Measurements from ENCODE around the gene GSE1. TPM values are rescaled to one million over a fixed set of nuclear protein-coding genes. Genes with fewer than 3 reads are reported as not detected.
A peak's percentile ranks its signal among the peaks of the same experiment; 100 is the strongest.

Gene GSE1
- total RNA-seq, 6 donors from 2014 or later, result 80.2 to 332 (median 90.8) TPM

DNA sequence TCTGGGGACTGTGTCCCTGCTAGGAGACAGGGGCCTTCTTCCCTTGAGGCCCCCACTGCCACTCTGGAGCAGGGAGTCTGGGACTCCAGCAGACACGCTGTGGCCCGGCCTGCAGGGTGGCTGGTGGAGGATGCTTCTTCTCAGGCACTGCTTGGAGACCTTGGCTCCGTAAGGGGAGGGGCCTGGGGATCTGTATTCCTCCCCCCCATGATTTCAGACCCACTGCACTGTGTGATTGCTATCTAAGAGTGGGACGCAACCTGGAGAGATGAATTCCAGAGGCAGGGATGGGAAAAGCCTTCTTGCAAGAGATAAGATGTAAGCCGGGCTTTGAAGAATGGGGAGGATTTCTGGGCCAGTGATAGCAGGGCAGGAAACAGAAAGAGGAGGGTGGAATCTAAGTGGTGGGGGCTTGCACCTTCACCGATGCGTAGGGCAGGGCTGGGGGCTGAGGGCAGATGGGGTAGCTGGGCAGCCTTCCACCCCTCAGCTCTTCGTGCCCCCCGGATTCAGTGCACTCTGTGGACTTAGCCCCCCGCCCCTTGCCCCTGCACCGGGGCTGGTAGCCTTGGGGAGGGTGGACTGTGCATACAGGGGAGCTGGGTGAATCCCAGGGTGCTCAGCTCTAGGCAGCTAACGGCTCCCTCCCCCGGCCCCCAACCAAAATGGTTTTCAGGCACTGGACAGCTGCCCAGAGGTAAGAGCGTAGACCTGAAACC lies 5.2 kb upstream of the GSE1 start:
- no peak for TF ChIP-seq POLR2AphosphoS5 (IDR thresholded peaks at IDR 0.05)
- no peak for TF ChIP-seq POLR2A (IDR thresholded peaks at IDR 0.05)
- no peak for TF ChIP-seq EP300 (IDR thresholded peaks at IDR 0.05)
- no peak for TF ChIP-seq CTCF (IDR thresholded peaks at IDR 0.05)
- Histone ChIP-seq H3K36me3 (no peaks in the 10 kb centered on the region), H3K4me1 (peaks cover 56 to 72% (median 69%) of the 10 kb centered on the region in 4 donors), H3K4me3 (no peak overlapping the region), H3K27me3 (no peaks in the 10 kb centered on the region), H3K27ac (peak overlapping the region in 2 of 4 donors; percentile 5 to 17), H3K9me3 (no peaks in the 10 kb centered on the region)
- no peak for ATAC-seq (ENCODE audit: low FRiP score in 2 of 2)
- 57 to 60% methylated on average over 7 to 14 of the region's 14 CpGs for WGBS, 2 donors
- DNase-seq, result no peak

DNA sequence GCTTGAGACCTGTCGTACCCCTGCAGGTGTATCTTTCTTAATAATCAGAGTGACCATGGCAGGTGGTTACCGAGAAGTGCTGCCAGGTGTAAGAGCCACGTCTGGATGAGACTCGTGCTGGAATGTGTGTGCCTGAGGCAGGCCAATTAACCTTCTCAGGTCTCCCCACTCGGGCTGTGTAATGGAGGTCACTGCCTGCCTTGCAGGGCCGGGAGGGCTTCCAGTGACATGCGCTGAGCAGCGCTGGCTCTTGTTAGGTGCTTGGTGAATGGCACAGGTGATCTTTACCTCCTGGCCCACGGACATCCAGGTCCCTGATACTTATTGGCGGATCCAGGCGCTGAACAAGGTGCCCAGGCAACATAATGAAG lies 4.6 kb upstream of the GSE1 start:
- no peaks in the 10 kb centered on the region for H3K36me3 ChIP-seq
- ATAC-seq (ENCODE audit: low FRiP score in 2 of 2), result no peak
- DNase-seq, result no peak
- H3K9me3 ChIP-seq, result no peaks in the 10 kb centered on the region
- 81 to 86% methylated on average over 4 to 10 of the region's 11 CpGs for WGBS, 2 donors
- no peaks in the 10 kb centered on the region for H3K27me3 ChIP-seq
- TF ChIP-seq EP300 (IDR thresholded peaks at IDR 0.05), result no peak
- TF ChIP-seq POLR2A (IDR thresholded peaks at IDR 0.05), result no peak
- TF ChIP-seq POLR2AphosphoS5 (IDR thresholded peaks at IDR 0.05), result no peak
- no peak for TF ChIP-seq CTCF (IDR thresholded peaks at IDR 0.05)
- peak overlapping the region in 1 of 4 donors; percentile 17 for H3K27ac ChIP-seq
- H3K4me3 ChIP-seq, result no peak overlapping the region
- H3K4me1 ChIP-seq, result peaks cover 56 to 74% (median 69%) of the 10 kb centered on the region in 4 donors

GRCh38 chr16:85608887-85609286 lies 4.2 kb upstream of the GSE1 start:
- DNase-seq, result no peak
- H3K4me3 ChIP-seq, result no peak overlapping the region
- no peaks in the 10 kb centered on the region for H3K9me3 ChIP-seq
- H3K27me3 ChIP-seq, result no peaks in the 10 kb centered on the region
- TF ChIP-seq EP300 (IDR thresholded peaks at IDR 0.05) (no peak), POLR2AphosphoS5 (IDR thresholded peaks at IDR 0.05) (no peak), POLR2A (IDR thresholded peaks at IDR 0.05) (no peak), CTCF (IDR thresholded peaks at IDR 0.05) (no peak)
- 93 to 96% methylated on average over 10 of the region's 10 CpGs for WGBS, 2 donors
- no peak overlapping the region for H3K27ac ChIP-seq
- peaks cover 56 to 78% (median 73%) of the 10 kb centered on the region in 4 donors for H3K4me1 ChIP-seq
- no peaks in the 10 kb centered on the region for H3K36me3 ChIP-seq
- no peak for ATAC-seq (ENCODE audit: low FRiP score in 2 of 2)

DNA sequence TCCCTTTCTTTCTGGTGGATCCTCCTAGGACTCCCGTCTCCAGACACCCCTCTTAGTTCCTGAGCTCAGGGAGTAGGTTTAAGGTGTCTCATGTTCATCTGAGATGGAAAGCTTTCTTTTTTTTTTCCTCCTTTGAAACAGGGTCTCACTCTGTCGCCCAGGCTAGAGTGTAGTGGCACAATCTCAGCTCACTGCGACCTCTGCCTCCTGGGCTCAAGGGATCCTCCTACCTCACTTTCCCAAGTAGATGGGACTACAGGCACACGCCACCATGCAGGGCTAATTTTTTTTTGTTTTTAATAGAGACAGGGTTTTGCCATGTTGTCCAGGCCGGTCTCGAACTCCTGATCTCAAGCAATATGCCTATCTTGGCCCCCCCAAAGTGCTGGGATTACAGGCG lies 3.6 kb upstream of the GSE1 start:
- Histone ChIP-seq H3K9me3 (no peaks in the 10 kb centered on the region), H3K27me3 (no peaks in the 10 kb centered on the region), H3K4me1 (peaks cover 61 to 85% (median 79%) of the 10 kb centered on the region in 4 donors), H3K27ac (peak overlapping the region in 2 of 4 donors; percentile 89 to 93), H3K4me3 (no peak overlapping the region), H3K36me3 (no peaks in the 10 kb centered on the region)
- WGBS, 2 donors, result 94% methylated on average over 7 of the region's 7 CpGs
- no peak for DNase-seq
- TF ChIP-seq CTCF (IDR thresholded peaks at IDR 0.05) (no peak), POLR2AphosphoS5 (IDR thresholded peaks at IDR 0.05) (no peak), POLR2A (IDR thresholded peaks at IDR 0.05) (no peak), EP300 (IDR thresholded peaks at IDR 0.05) (no peak)
- no peak for ATAC-seq (ENCODE audit: low FRiP score in 2 of 2)

DNA sequence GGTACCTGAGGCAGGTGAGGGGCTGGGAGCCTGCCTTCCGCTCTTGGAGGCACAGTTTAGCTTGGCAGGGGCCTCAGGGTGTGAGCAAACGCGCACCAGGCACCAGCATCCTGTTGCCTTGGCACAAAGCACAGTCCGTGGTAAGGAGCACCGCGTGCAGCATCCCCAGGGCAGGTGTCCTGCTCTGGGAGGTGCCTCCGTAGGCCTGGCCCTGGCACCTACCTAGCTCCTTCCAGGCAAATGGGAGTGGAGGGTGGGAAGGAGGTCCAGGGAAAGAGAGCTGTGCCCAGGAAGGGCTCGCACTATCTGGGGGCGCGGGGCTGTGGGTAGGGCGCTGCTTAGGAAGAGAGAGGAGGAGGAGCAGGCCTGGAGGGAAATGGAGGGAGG lies 3.1 kb upstream of the GSE1 start:
- Histone ChIP-seq H3K9me3 (no peaks in the 10 kb centered on the region), H3K27me3 (no peaks in the 10 kb centered on the region), H3K27ac (peak overlapping the region; percentile 89 to 94 (median 92)), H3K36me3 (no peaks in the 10 kb centered on the region), H3K4me3 (peak overlapping the region in 2 of 4 donors; percentile 68 to 70), H3K4me1 (peaks cover 64 to 87% (median 82%) of the 10 kb centered on the region in 4 donors)
- DNase-seq, result no peak
- no peak for ATAC-seq (ENCODE audit: low FRiP score in 2 of 2)
- TF ChIP-seq POLR2AphosphoS5 (IDR thresholded peaks at IDR 0.05) (no peak), CTCF (IDR thresholded peaks at IDR 0.05) (no peak)
- 14 to 15% methylated on average over 10 to 11 of the region's 11 CpGs for WGBS, 2 donors
